OCI-LY3 (cell line): ENCODE data around the gene HDAC7.

Source experiments
- EZH2phosphoT487 ChIP-seq: fragments of 200-600 bp; shearing (Covaris generic); IDR thresholded peaks from 2 replicates; pipeline ENCODE4 v1.6.1; 2018; ENCODE audit warnings: antibody characterized with exemption, mixed run types, low read depth
- TF ChIP-seq, protein P1 (sequence below): fragments of 200-600, 300-600 bp; sonication (generic); IDR thresholded peaks from 2 replicates; pipeline ENCODE4 v1.5.1; 2014; ENCODE audit warnings: antibody characterized with exemption, low read length, low read depth

DNA sequence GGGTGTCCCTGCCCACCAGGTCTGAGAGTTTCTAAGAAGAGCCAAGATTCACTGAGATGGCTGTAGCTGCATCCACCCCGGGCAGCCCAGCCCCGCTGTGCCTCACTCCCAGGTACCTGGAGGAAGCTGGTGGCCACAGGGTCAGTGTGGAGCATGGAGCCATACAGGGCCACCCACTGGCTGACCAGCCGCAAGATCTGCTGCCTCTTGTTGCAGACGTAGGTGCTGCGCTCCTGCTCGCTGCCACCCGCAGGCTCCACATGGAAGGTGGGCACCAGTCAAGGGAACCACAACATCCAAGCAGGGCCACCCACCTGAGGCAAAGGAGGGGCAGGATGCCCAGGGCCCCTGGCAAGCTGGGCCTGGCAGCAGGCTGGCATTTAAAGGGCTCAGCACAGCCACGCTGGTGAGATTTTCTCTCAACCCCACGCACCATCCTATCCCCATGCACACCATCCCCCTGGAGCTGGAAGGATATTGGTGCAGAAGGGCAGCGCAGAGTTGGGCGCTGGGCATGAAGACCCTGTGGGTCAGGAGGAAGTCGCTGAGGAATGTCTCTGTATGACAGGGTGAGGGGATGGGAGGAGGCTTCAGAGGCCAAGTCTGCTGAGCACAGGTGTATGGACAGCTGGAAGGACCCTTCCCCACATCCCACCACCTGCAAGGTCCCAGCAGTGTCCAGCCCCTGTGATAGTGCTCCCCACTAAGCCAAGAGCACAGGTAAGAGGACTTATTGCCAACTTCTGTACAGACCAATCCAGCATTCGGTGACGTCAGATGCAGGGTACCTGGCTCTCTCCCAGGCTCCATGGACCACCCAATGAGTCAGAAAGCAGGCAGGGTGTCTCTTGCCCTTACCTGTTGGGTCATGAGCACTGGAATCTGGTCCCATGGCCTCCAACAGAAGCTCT is 71.9 kb downstream of the HDAC7 start:
- TF ChIP-seq, protein P1, sequence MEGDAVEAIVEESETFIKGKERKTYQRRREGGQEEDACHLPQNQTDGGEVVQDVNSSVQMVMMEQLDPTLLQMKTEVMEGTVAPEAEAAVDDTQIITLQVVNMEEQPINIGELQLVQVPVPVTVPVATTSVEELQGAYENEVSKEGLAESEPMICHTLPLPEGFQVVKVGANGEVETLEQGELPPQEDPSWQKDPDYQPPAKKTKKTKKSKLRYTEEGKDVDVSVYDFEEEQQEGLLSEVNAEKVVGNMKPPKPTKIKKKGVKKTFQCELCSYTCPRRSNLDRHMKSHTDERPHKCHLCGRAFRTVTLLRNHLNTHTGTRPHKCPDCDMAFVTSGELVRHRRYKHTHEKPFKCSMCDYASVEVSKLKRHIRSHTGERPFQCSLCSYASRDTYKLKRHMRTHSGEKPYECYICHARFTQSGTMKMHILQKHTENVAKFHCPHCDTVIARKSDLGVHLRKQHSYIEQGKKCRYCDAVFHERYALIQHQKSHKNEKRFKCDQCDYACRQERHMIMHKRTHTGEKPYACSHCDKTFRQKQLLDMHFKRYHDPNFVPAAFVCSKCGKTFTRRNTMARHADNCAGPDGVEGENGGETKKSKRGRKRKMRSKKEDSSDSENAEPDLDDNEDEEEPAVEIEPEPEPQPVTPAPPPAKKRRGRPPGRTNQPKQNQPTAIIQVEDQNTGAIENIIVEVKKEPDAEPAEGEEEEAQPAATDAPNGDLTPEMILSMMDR = no peak
- TF ChIP-seq EZH2phosphoT487 = no peak
